NB4 (cell line): ENCODE measurements around the gene MSH3.

Experiments used
- TF ChIP-seq, protein P1 (sequence below): IDR thresholded peaks from one replicate; pipeline ENCODE4 v1.5.1; 2012; ENCODE audit warnings: low read depth, low read length
- TF ChIP-seq, protein P2 (sequence below): IDR thresholded peaks from 2 replicates; pipeline ENCODE4 v1.6.1; 2011; ENCODE audit warnings: low read depth, low read length

GRCh38 chr5:80870442-80870841 lies 216.0 kb downstream of the MSH3 start:
- TF ChIP-seq, protein P1, sequence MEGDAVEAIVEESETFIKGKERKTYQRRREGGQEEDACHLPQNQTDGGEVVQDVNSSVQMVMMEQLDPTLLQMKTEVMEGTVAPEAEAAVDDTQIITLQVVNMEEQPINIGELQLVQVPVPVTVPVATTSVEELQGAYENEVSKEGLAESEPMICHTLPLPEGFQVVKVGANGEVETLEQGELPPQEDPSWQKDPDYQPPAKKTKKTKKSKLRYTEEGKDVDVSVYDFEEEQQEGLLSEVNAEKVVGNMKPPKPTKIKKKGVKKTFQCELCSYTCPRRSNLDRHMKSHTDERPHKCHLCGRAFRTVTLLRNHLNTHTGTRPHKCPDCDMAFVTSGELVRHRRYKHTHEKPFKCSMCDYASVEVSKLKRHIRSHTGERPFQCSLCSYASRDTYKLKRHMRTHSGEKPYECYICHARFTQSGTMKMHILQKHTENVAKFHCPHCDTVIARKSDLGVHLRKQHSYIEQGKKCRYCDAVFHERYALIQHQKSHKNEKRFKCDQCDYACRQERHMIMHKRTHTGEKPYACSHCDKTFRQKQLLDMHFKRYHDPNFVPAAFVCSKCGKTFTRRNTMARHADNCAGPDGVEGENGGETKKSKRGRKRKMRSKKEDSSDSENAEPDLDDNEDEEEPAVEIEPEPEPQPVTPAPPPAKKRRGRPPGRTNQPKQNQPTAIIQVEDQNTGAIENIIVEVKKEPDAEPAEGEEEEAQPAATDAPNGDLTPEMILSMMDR: no peak
- TF ChIP-seq, protein P2, sequence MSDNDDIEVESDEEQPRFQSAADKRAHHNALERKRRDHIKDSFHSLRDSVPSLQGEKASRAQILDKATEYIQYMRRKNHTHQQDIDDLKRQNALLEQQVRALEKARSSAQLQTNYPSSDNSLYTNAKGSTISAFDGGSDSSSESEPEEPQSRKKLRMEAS: no peak
